Trophoblast cell (in vitro differentiated cells and primary cell): Measurements from ENCODE around the gene VOPP1.

ENCODE experiments used
- DNase-seq, 2 donors: peaks; one replicate each; pipeline ENCODE4 v3.0.0-alpha.2; 2016
- H2AFZ ChIP-seq: 2 replicates; pipeline ENCODE4 v1.6.1; 2013; ENCODE audit warnings: low read length, moderate library complexity, mild to moderate bottlenecking; ENCODE audit not compliant: insufficient read depth, poor library complexity
- H2AK5ac ChIP-seq: 2 replicates; pipeline ENCODE4 v1.6.1; 2013; ENCODE audit warnings: mild to moderate bottlenecking, low read length
- H2BK120ac ChIP-seq: 2 replicates; pipeline ENCODE4 v1.6.1; 2013; ENCODE audit warnings: low read length, mild to moderate bottlenecking, moderate library complexity; ENCODE audit not compliant: insufficient read depth, poor library complexity
- H2BK12ac ChIP-seq: 2 replicates; pipeline ENCODE4 v1.6.1; 2013; ENCODE audit warnings: mild to moderate bottlenecking, low read length, moderate library complexity
- H2BK5ac ChIP-seq: 2 replicates; pipeline ENCODE4 v1.6.1; 2013; ENCODE audit warnings: low read length, low read depth, moderate library complexity, mild to moderate bottlenecking; ENCODE audit not compliant: poor library complexity
- H3K14ac ChIP-seq: 2 replicates; pipeline ENCODE4 v1.6.1; 2013; ENCODE audit warnings: mild to moderate bottlenecking, low read length
- H3K18ac ChIP-seq: 2 replicates; pipeline ENCODE4 v1.6.1; 2013; ENCODE audit warnings: mild to moderate bottlenecking, low read length
- H3K23ac ChIP-seq: 2 replicates; pipeline ENCODE4 v1.6.1; 2013; ENCODE audit warnings: low read length
- H3K27ac ChIP-seq: 2 replicates; pipeline ENCODE4 v1.5.1; 2013; ENCODE audit warnings: low read depth, mild to moderate bottlenecking, inconsistent platforms, low read length, moderate library complexity
- H3K27me3 ChIP-seq: 2 replicates; pipeline ENCODE4 v1.6.1; 2013; ENCODE audit warnings: inconsistent platforms, mild to moderate bottlenecking, low read length, moderate library complexity; ENCODE audit not compliant: insufficient read depth
- H3K36me3 ChIP-seq, 2 experiments: 1 replicate in 1 of 2; 2 replicates in 1 of 2; pipeline ENCODE4 v1.6.1; 2013; ENCODE audit warnings: low read length in 2 of 2, mild to moderate bottlenecking in 2 of 2, moderate library complexity in 1 of 2; ENCODE audit not compliant: insufficient read depth in 2 of 2, control insufficient read depth in 1 of 2
- H3K4ac ChIP-seq: 2 replicates; pipeline ENCODE4 v1.6.1; 2013; ENCODE audit warnings: low read depth, mild to moderate bottlenecking, low read length, moderate library complexity
- H3K4me1 ChIP-seq, 2 experiments: 1 replicate in 1 of 2; 2 replicates in 1 of 2; pipeline ENCODE4 v1.6.1; 2013; ENCODE audit warnings: low read length in 2 of 2, mild to moderate bottlenecking in 2 of 2, moderate library complexity in 1 of 2; ENCODE audit not compliant: insufficient read depth in 2 of 2, control insufficient read depth in 1 of 2
- H3K4me2 ChIP-seq: 2 replicates; pipeline ENCODE4 v1.6.1; 2013; ENCODE audit warnings: inconsistent platforms, mild to moderate bottlenecking, low read length, moderate library complexity
- H3K4me3 ChIP-seq: 2 replicates; pipeline ENCODE4 v1.5.1; 2013; ENCODE audit warnings: mild to moderate bottlenecking, low read depth, low read length, inconsistent platforms
- H3K79me1 ChIP-seq: one replicate; pipeline ENCODE4 v1.6.1; 2013; ENCODE audit warnings: low read length
- H3K79me2 ChIP-seq: 2 replicates; pipeline ENCODE4 v1.6.1; 2013; ENCODE audit warnings: low read length, mild to moderate bottlenecking; ENCODE audit not compliant: control insufficient read depth, insufficient read depth, poor library complexity
- H3K9ac ChIP-seq: 2 replicates; pipeline ENCODE4 v1.6.1; 2013; ENCODE audit warnings: mild to moderate bottlenecking, low read length
- H3K9me3 ChIP-seq: 2 replicates; pipeline ENCODE4 v1.6.1; 2013; ENCODE audit warnings: low read depth, mild to moderate bottlenecking, control low read depth, inconsistent platforms, low read length; ENCODE audit not compliant: insufficient read depth
- H4K12ac ChIP-seq: 2 replicates; pipeline ENCODE4 v1.6.1; 2013; ENCODE audit warnings: low read depth, mild to moderate bottlenecking, low read length, moderate library complexity
- H4K8ac ChIP-seq: 2 replicates; pipeline ENCODE4 v1.6.1; 2013; ENCODE audit warnings: low read depth, mild to moderate bottlenecking, low read length, moderate library complexity
- H4K91ac ChIP-seq: one replicate; pipeline ENCODE4 v1.6.1; 2013; ENCODE audit warnings: low read depth, mild to moderate bottlenecking, low read length, moderate library complexity
- WGBS: extraction: QIAGEN DNeasy Blood & Tissue Kit; methylation state at CpG from one replicate; pipeline ENCODE4 v1.1.7; 2013; ENCODE audit warnings: missing lambda C conversion rate; ENCODE audit not compliant: insufficient read length, insufficient coverage; ENCODE audit errors: extremely low coverage; 5-methylcytosine and 5-hydroxymethylcytosine counted together

The VOPP1 gene

DNA sequence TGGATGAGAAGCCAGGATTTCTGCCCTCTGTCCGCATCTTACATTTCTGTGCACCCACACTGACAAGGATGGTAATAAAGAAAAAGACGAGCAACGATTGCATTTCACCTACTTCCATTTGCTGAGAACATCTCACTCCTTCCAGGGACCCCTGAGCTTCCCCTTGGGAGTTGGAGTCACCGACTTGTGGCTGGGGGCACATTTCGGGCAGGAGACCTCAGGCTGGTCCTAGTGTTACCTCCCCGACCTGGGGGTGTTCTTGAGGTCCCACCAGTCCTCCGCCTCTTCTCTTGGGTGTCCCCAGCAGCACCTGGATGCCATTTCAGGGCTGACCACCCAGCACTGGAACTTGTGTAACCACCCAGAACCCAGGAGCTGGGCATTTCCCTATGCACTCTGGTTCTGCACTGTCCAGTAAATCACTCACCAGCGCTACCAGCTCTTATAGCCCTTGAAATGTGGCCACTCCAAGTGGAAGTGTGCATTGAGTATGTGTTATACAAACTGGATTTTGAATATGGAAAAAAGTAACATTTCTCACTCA is 122.2 kb downstream of the VOPP1 start:
- H3K79me1 ChIP-seq = no peaks in the 10 kb centered on the region
- no peak overlapping the region for H3K4me2 ChIP-seq
- H3K18ac ChIP-seq = no peak overlapping the region
- H2AFZ ChIP-seq = no peak overlapping the region
- no peak overlapping the region for H3K4ac ChIP-seq
- H4K91ac ChIP-seq = no peak overlapping the region
- H4K8ac ChIP-seq = no peak overlapping the region
- H3K14ac ChIP-seq = no peak overlapping the region
- H2BK120ac ChIP-seq = no peak overlapping the region
- no peak overlapping the region for H3K4me3 ChIP-seq
- no peak overlapping the region for H3K23ac ChIP-seq
- no CpG with 5 or more reads among the region's 8 CpGs for WGBS
- H2BK12ac ChIP-seq = no peak overlapping the region
- H3K4me1 ChIP-seq = no peaks in the 10 kb centered on the region
- no peaks in the 10 kb centered on the region for H3K36me3 ChIP-seq
- no peak overlapping the region for H2AK5ac ChIP-seq
- no peak overlapping the region for H3K9ac ChIP-seq
- no peaks in the 10 kb centered on the region for H3K27me3 ChIP-seq
- no peak overlapping the region for H4K12ac ChIP-seq
- no peak overlapping the region for H2BK5ac ChIP-seq
- DNase-seq = no peak
- H3K27ac ChIP-seq = no peak overlapping the region
- no peaks in the 10 kb centered on the region for H3K79me2 ChIP-seq
- H3K9me3 ChIP-seq = no peaks in the 10 kb centered on the region

DNA sequence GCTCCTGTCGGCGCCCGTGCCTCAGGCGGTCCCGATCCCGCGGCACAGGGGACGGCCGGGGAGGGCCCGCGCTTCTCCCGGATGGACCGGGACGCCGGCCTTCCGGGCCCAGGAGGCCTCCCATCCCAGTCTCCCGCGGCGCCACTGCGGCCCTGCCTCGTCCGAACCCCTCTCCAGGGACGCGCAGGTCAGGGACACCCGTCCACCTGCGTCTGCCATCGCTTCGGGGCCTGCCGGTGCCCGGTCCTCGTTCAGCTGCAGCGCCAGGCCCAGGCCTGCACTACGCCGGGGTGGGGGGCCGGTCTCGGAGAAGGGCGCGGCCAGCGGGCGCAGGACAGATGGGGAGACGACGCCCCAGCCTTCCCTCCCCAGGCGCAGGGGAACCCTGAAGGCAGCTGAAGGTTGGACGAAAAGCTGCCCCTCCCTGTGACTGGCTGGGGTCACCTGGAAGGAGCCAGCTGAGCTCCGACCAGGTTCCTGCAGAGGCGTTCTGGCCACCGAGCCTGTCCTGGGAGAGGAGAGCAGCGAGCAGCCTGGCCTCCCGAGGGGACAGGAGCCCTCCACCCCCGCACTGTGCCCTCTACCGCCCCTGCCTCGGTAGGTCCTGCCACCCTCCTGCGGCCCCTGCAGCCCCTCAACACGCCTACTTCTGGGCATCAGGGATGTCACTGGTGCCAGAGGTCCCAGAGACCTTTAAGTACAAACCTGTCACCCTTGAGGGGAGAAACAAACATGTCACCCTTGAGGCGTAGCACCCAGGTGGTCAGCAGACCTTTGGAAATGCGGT is 122.9 kb downstream of the VOPP1 start:
- WGBS = no CpG with 5 or more reads among the region's 56 CpGs
- no peak overlapping the region for H3K14ac ChIP-seq

DNA sequence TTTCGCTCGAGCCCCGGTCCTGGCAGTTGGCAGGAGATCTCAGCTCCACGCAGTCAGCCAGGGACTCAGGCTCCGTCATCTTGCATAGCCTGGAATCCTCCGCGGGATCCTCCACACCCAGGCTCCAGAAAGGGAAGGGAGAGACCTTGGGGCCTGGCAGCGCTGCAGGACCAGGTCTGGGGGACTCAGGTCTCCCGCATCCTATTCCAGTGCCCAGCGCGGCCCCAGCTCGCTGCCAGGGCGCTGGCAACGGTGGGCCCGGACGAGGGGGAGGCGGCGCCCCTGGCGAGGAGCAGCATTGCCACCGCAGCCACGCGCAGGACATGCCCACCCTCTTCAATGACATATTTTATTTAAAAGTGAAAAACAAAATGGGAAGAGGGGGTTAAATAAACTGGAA is 123.8 kb downstream of the VOPP1 start:
- Histone ChIP-seq H3K14ac (no peak overlapping the region), H4K12ac (no peak overlapping the region), H2AK5ac (no peak overlapping the region), H3K4me1 (no peaks in the 10 kb centered on the region), H3K79me1 (no peaks in the 10 kb centered on the region), H3K27me3 (no peaks in the 10 kb centered on the region), H3K79me2 (no peaks in the 10 kb centered on the region), H3K27ac (no peak overlapping the region), H4K8ac (no peak overlapping the region), H4K91ac (no peak overlapping the region), H3K4me2 (no peak overlapping the region), H3K9ac (no peak overlapping the region), H3K4me3 (no peak overlapping the region), H2AFZ (no peak overlapping the region), H2BK120ac (no peak overlapping the region), H3K9me3 (no peaks in the 10 kb centered on the region), H3K4ac (no peak overlapping the region), H2BK12ac (no peak overlapping the region), H3K23ac (no peak overlapping the region), H3K18ac (no peak overlapping the region), H2BK5ac (no peak overlapping the region), H3K36me3 (no peaks in the 10 kb centered on the region)
- DNase-seq = no peak
- no CpG with 5 or more reads among the region's 22 CpGs for WGBS

More for the DNA sequence above, 122.9 kb downstream of the VOPP1 start:
- H3K9ac ChIP-seq = no peak overlapping the region
- no peak overlapping the region for H3K4ac ChIP-seq
- H2BK5ac ChIP-seq = no peak overlapping the region
- DNase-seq = no peak
- no peak overlapping the region for H4K8ac ChIP-seq
- H3K4me2 ChIP-seq = no peak overlapping the region
- no peaks in the 10 kb centered on the region for H3K79me2 ChIP-seq
- H3K27ac ChIP-seq = no peak overlapping the region
- H2BK12ac ChIP-seq = no peak overlapping the region
- H3K36me3 ChIP-seq = no peaks in the 10 kb centered on the region
- H3K79me1 ChIP-seq = no peaks in the 10 kb centered on the region
- H3K27me3 ChIP-seq = no peaks in the 10 kb centered on the region
- H4K12ac ChIP-seq = no peak overlapping the region
- no peak overlapping the region for H2AK5ac ChIP-seq
- H3K9me3 ChIP-seq = no peaks in the 10 kb centered on the region
- H2BK120ac ChIP-seq = no peak overlapping the region
- no peak overlapping the region for H3K4me3 ChIP-seq
- no peak overlapping the region for H4K91ac ChIP-seq
- no peak overlapping the region for H3K18ac ChIP-seq
- no peaks in the 10 kb centered on the region for H3K4me1 ChIP-seq
- H2AFZ ChIP-seq = no peak overlapping the region
- no peak overlapping the region for H3K23ac ChIP-seq

DNA sequence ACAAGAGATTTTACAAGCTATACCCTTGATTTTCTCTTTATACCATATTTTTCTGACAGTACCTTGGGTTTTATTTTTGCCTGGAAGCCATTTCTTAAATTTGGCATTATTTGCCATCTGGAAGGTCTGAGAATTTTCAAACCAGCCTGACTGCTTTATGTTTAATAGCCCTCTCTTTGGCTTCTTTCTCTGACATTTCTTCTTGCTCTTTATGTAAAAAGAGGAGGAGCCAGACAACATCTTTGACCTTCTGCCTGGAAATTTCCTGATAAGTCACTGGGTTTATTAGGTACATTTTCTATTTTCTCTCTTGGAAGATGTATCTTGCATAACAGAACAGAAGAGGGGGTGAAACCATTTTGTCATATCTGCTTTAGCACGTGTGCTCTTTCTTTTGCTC is 127.5 kb downstream of the VOPP1 start:
- Histone ChIP-seq H3K27ac (no peak overlapping the region), H3K9me3 (no peaks in the 10 kb centered on the region), H2AFZ (no peak overlapping the region), H3K79me1 (no peaks in the 10 kb centered on the region), H3K79me2 (no peaks in the 10 kb centered on the region), H3K14ac (no peak overlapping the region), H3K9ac (no peak overlapping the region), H3K4me2 (no peak overlapping the region), H3K27me3 (no peaks in the 10 kb centered on the region), H3K4me3 (no peak overlapping the region), H3K23ac (no peak overlapping the region), H2BK12ac (no peak overlapping the region), H3K4ac (no peak overlapping the region), H4K8ac (no peak overlapping the region), H2AK5ac (no peak overlapping the region), H3K4me1 (no peaks in the 10 kb centered on the region), H2BK120ac (no peak overlapping the region), H3K36me3 (no peaks in the 10 kb centered on the region), H2BK5ac (no peak overlapping the region), H4K12ac (no peak overlapping the region), H3K18ac (no peak overlapping the region), H4K91ac (no peak overlapping the region)
- DNase-seq = no peak
- WGBS = no CpG with 5 or more reads among the region's 1 CpG
